A549 (cell line): ENCODE data around the gene NAA40. TPM values are rescaled to one million over a fixed set of nuclear protein-coding genes. Genes with fewer than 3 reads are reported as not detected.

Experiments used
- ATAC-seq, 2 experiments: fragments of 200-7000 bp in 1 of 2; fragments of >200 bp in 1 of 2; cut with Nextera tagmentation in 1 of 2; cut with Tn5 transposase in 1 of 2; 3 replicates each; pipeline versions ENCODE4 v1.8.0 to v1.9.1; 2018 to 2020; ENCODE audit warnings: mild to moderate bottlenecking in 1 of 2, moderate library complexity in 1 of 2
- CTCF ChIA-PET: fragments of 300-600 bp; sonication (Branson Sonifier 250); formaldehyde crosslinking; extraction: SDS; loops from one replicate; lab custom pipeline; 2021; ENCODE audit warnings: antibody characterized with exemption, inconsistent platforms; lab: Yijun Ruan, JAX
- POLR2A ChIA-PET: fragments of 350-600 bp; formaldehyde crosslinking; extraction: SDS; loops from one replicate; lab custom pipeline; 2021; ENCODE audit warnings: antibody characterized with exemption, inconsistent platforms; lab: Yijun Ruan, JAX
- DNase-seq, 2 experiments: peaks; one replicate each; pipeline versions ENCODE4 v3.0.0 to v3.0.0-alpha.2; 2011 to 2016; ENCODE audit warnings: low read depth in 1 of 2, low spot score in 1 of 2
- FAIRE-seq: peaks from 2 replicates; lab custom pipeline; 2011; peaks lifted over from hg19 to GRCh38; lab: Jason Lieb, UNC
- H3K27ac ChIP-seq, 2 experiments: fragments of >200 bp; sonication (Bioruptor Twin); formaldehyde crosslinking; 3 replicates each; pipeline ENCODE4 v1.5.1; 2016 to 2017
- H3K4me1 ChIP-seq: fragments of >200 bp; sonication (Bioruptor Twin); formaldehyde crosslinking; 3 replicates; pipeline ENCODE4 v1.6.1; 2016
- H3K4me2 ChIP-seq: fragments of >200 bp; sonication (Bioruptor Twin); formaldehyde crosslinking; 3 replicates; pipeline ENCODE4 v1.6.1; 2016
- H3K4me3 ChIP-seq: fragments of >200 bp; sonication (Bioruptor Twin); formaldehyde crosslinking; 3 replicates; pipeline ENCODE4 v1.5.1; 2016
- H3K9me3 ChIP-seq: fragments of >200 bp; sonication (Bioruptor Twin); formaldehyde crosslinking; 3 replicates; pipeline ENCODE4 v1.6.1; 2016
- CBX8 ChIP-seq: fragments of 200-600 bp; sonication (generic); IDR thresholded peaks from 2 replicates; pipeline ENCODE4 v1.6.1; 2016
- CEBPB ChIP-seq, 2 experiments: fragments of >200 bp in 1 of 2; sonication (Bioruptor Twin) in 1 of 2; formaldehyde crosslinking in 1 of 2; IDR thresholded peaks; 2 replicates each; pipeline ENCODE4 v1.6.1; 2012 to 2016
- ESRRA ChIP-seq: fragments of 150-350 bp; IDR thresholded peaks from 2 replicates; pipeline ENCODE4 v1.6.1; 2014; ENCODE audit warnings: mild to moderate bottlenecking, low read length, borderline replicate concordance
- GATA3 ChIP-seq: IDR thresholded peaks from 2 replicates; pipeline ENCODE4 v1.6.1; 2012; ENCODE audit warnings: borderline replicate concordance
- HOXB13 ChIP-seq: fragments of 250-450 bp; sonication (Bioruptor Pico); IDR thresholded peaks from 2 replicates; pipeline ENCODE4 v1.5.0; 2020; ENCODE audit warnings: low read depth, mild to moderate bottlenecking, moderate library complexity
- HOXB5 ChIP-seq: fragments of 250-450 bp; sonication (Bioruptor Pico); IDR thresholded peaks from 2 replicates; pipeline ENCODE4 v1.5.0; 2020; ENCODE audit warnings: mild to moderate bottlenecking, moderate library complexity
- KDM5A ChIP-seq: fragments of 200-600 bp; sonication (generic); IDR thresholded peaks from 2 replicates; pipeline ENCODE4 v1.6.1; 2016; ENCODE audit warnings: antibody characterized with exemption, mild to moderate bottlenecking
- MAFK ChIP-seq: fragments of 450-650 bp; IDR thresholded peaks from 2 replicates; pipeline ENCODE4 v1.6.1; 2014; ENCODE audit not compliant: partially characterized antibody
- MAZ ChIP-seq: fragments of 150-350 bp; IDR thresholded peaks from 2 replicates; pipeline ENCODE4 v1.6.1; 2014; ENCODE audit warnings: antibody characterized with exemption, low read depth, low read length, borderline replicate concordance
- MYC ChIP-seq: IDR thresholded peaks from 2 replicates; pipeline ENCODE4 v1.6.1; 2012; ENCODE audit warnings: mild to moderate bottlenecking, inconsistent platforms, low read length, improper control_type of control experiment, borderline replicate concordance
- NPAS2 ChIP-seq: fragments of 250-450 bp; sonication (Bioruptor Pico); IDR thresholded peaks from 2 replicates; pipeline ENCODE4 v1.8.0; 2022; ENCODE audit warnings: mild to moderate bottlenecking, moderate library complexity, borderline replicate concordance
- PHF8 ChIP-seq: fragments of 200-600 bp; sonication (generic); IDR thresholded peaks from 2 replicates; pipeline ENCODE4 v1.6.1; 2016; ENCODE audit warnings: low read depth, mild to moderate bottlenecking, antibody characterized with exemption, moderate library complexity, borderline replicate concordance
- POLR2A ChIP-seq: IDR thresholded peaks from 2 replicates; pipeline ENCODE4 v1.6.1; 2012; ENCODE audit warnings: mild to moderate bottlenecking, low read length
- RAD21 ChIP-seq, 2 experiments: fragments of >200 bp in 1 of 2; sonication (Bioruptor Twin) in 1 of 2; formaldehyde crosslinking in 1 of 2; IDR thresholded peaks in 1 of 2; conservative IDR thresholded peaks in 1 of 2; 2 replicates in 1 of 2; 3 replicates in 1 of 2; pipeline ENCODE4 v1.6.1; 2012 to 2018; ENCODE audit warnings: inconsistent platforms in 1 of 2
- RARB ChIP-seq: fragments of 250-450 bp; sonication (Bioruptor Pico); IDR thresholded peaks from 2 replicates; pipeline ENCODE4 v1.8.0; 2021; ENCODE audit warnings: mild to moderate bottlenecking, moderate library complexity
- RFX5 ChIP-seq: fragments of 450-650 bp; IDR thresholded peaks from 2 replicates; pipeline ENCODE4 v1.7.1; 2014; ENCODE audit warnings: antibody characterized with exemption, mild to moderate bottlenecking, moderate library complexity
- SMC3 ChIP-seq: fragments of >200 bp; sonication (Bioruptor Twin); formaldehyde crosslinking; IDR thresholded peaks from 3 replicates; pipeline ENCODE4 v1.6.1; 2018; ENCODE audit warnings: inconsistent platforms
- ZSCAN20 ChIP-seq: fragments of 250-450 bp; sonication (Bioruptor Pico); IDR thresholded peaks from 2 replicates; pipeline ENCODE4 v1.8.0; 2022; ENCODE audit warnings: mild to moderate bottlenecking, moderate library complexity
- WGBS: methylation state at CpG from one replicate; pipeline ENCODE4 v1.1.6; 2017; ENCODE audit errors: missing lambda C conversion rate; 5-methylcytosine and 5-hydroxymethylcytosine counted together
- polyA plus RNA-seq, 4 experiments: library from polyadenylated mRNA; depleted of rRNA in 3 of 4; stranded (reverse); fragments of >200 nt; fragmentation: RNase III in 1 of 4; extraction: RNeasy Plus Mini Kit Qiagen cat#74134 plus additional on column Dnase treatment in 1 of 4; gene quantifications; 2 replicates in 3 of 4; 3 replicates in 1 of 4; pipeline ENCODE4 v1.2.3, GENCODE V29; 2011 to 2017
- TF ChIP-seq, protein P1 (sequence below): fragments of 450-650 bp; IDR thresholded peaks from 2 replicates; pipeline ENCODE4 v1.6.1; 2014; ENCODE audit warnings: antibody characterized with exemption
- TF ChIP-seq, protein P2 (sequence below): IDR thresholded peaks from 2 replicates; pipeline ENCODE4 v1.6.1; 2012
- TF ChIP-seq, protein P3 (sequence below): IDR thresholded peaks from 2 replicates; pipeline ENCODE4 v1.6.1; 2012
- TF ChIP-seq, protein P4 (sequence below): fragments of >200 bp; sonication (Bioruptor Twin); formaldehyde crosslinking; IDR thresholded peaks from 3 replicates; pipeline ENCODE4 v1.6.1; 2016
- TF ChIP-seq, protein P5 (sequence below): fragments of >200 bp; sonication (Bioruptor Twin); formaldehyde crosslinking; IDR thresholded peaks from 2 replicates; pipeline ENCODE4 v1.6.1; 2016

NAA40 gene
- polyA plus RNA-seq, 2 of the 4 experiments (the other 2 are of a cell fraction): 21.9 to 32.0 TPM

DNA sequence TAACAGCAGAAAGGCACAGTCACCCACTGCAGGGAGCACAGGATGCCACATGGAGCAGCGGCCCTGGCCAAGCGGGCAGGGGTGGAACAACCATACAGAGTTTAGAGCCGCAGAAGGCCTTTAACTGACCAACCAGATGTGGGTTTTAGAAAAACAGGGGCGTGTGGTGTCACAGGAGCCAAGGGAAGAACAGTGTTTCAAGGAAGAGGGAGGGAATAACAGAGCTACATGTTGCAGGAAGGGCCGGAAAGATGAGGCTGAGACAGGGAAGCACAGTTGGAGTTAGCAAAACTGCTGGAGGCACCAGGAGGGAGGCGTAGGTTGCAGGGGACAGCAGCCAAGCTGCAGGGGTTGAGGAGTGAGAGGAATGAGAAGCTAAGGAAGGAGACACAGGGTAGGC is 7.8 kb upstream of the NAA40 start:
- Histone ChIP-seq H3K4me1 (no peaks in the 10 kb centered on the region), H3K9me3 (no peaks in the 10 kb centered on the region), H3K4me3 (no peak overlapping the region)
- 77% methylated on average over 6 of the region's 6 CpGs for WGBS
- DNase-seq (no peak), FAIRE-seq (no peak), ATAC-seq (peak in 1 of 2 experiments; percentile 44; a peak in 1 of 6 replicates)
- POLR2A ChIA-PET: no interaction called here
- CTCF ChIA-PET: interaction anchor here (0.8 to 7.5 kb wide), 6 partner anchors 11 to 95 kb away, joined by 3 to 61 read pairs (median 10); partner anchors contain the start of gene MARK2
- TF ChIP-seq PHF8 (no peak), KDM5A (no peak), MAZ (no peak), ZSCAN20 (CRISPR knock-in tag) (no peak), RARB (CRISPR knock-in tag) (no peak), HOXB13 (CRISPR knock-in tag) (no peak), NPAS2 (CRISPR knock-in tag) (no peak), RFX5 (no peak), HOXB5 (CRISPR knock-in tag) (no peak), RAD21 (conservative IDR thresholded peaks at IDR 0.05 in 1 of 2, IDR thresholded peaks at IDR 0.05 in 1 of 2) (no peak)
- TF ChIP-seq, protein P1, sequence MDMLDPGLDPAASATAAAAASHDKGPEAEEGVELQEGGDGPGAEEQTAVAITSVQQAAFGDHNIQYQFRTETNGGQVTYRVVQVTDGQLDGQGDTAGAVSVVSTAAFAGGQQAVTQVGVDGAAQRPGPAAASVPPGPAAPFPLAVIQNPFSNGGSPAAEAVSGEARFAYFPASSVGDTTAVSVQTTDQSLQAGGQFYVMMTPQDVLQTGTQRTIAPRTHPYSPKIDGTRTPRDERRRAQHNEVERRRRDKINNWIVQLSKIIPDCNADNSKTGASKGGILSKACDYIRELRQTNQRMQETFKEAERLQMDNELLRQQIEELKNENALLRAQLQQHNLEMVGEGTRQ: no peak
- TF ChIP-seq, protein P2, sequence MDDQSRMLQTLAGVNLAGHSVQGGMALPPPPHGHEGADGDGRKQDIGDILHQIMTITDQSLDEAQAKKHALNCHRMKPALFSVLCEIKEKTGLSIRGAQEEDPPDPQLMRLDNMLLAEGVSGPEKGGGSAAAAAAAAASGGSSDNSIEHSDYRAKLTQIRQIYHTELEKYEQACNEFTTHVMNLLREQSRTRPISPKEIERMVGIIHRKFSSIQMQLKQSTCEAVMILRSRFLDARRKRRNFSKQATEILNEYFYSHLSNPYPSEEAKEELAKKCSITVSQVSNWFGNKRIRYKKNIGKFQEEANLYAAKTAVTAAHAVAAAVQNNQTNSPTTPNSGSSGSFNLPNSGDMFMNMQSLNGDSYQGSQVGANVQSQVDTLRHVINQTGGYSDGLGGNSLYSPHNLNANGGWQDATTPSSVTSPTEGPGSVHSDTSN: no peak
- TF ChIP-seq, protein P3, sequence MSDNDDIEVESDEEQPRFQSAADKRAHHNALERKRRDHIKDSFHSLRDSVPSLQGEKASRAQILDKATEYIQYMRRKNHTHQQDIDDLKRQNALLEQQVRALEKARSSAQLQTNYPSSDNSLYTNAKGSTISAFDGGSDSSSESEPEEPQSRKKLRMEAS: no peak
- TF ChIP-seq, protein P4, sequence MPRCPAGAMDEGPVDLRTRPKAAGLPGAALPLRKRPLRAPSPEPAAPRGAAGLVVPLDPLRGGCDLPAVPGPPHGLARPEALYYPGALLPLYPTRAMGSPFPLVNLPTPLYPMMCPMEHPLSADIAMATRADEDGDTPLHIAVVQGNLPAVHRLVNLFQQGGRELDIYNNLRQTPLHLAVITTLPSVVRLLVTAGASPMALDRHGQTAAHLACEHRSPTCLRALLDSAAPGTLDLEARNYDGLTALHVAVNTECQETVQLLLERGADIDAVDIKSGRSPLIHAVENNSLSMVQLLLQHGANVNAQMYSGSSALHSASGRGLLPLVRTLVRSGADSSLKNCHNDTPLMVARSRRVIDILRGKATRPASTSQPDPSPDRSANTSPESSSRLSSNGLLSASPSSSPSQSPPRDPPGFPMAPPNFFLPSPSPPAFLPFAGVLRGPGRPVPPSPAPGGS: no peak
- TF ChIP-seq, all 56 proteins: peak for 0
- Histone ChIP-seq H3K4me2 (no peak overlapping the region), H3K27ac (no peak overlapping the region)

- H3K9me3 ChIP-seq: no peaks in the 10 kb centered on the region
- ChIA-PET CTCF (interaction anchor here (0.8 to 7.5 kb wide), 6 partner anchors 12 to 95 kb away, joined by 3 to 61 read pairs (median 10); partner anchors contain the start of gene MARK2), POLR2A (no interaction called here)
- H3K4me2 ChIP-seq: no peak overlapping the region
- 81% methylated on average over 12 of the region's 12 CpGs for WGBS
- ATAC-seq: no peak
- FAIRE-seq: no peak
- H3K4me1 ChIP-seq: no peaks in the 10 kb centered on the region
- no peak for DNase-seq
- TF ChIP-seq, protein P3: no peak
- TF ChIP-seq GATA3 (no peak), MAFK (no peak), MYC (no peak), CEBPB (IDR thresholded peaks at IDR 0.05) (no peak), CBX8 (no peak), POLR2A (no peak)
- TF ChIP-seq, protein P5, sequence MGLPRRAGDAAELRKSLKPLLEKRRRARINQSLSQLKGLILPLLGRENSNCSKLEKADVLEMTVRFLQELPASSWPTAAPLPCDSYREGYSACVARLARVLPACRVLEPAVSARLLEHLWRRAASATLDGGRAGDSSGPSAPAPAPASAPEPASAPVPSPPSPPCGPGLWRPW: no peak
- H3K27ac ChIP-seq: no peak overlapping the region
- H3K4me3 ChIP-seq: no peak overlapping the region
Measured at GRCh38 chr11:63931876-63932275, 6.9 kb upstream of the NAA40 start.

DNA sequence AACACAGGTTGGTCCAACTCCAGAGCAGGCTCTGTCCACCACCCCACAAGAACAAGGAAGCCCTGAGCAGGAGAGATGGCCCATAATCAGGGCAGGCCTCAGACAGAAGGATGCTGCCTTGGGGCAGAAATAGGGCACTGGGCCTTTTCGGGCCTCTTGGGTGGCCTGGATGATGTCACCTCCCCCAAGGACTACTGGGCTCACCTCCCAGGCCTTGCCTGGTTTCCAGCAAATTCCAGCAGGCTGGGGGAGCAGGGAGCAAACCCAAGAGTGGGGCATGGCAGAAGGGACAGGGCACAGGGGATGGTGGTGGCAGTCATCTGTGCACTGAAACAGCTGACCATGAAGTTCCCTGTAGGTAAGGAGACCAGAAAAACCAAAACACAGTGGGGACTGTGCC is 5.3 kb upstream of the NAA40 start:
- H3K27ac ChIP-seq: 0 out of 6 replicates have a peak overlapping the region, but pooled peaks of 1 of the 2 experiments have one; percentile 25
- ChIA-PET CTCF (interaction anchor here (2.4 to 7.5 kb wide), 3 partner anchors 12 to 97 kb away, joined by 14 to 61 read pairs (median 20); partner anchors contain the start of gene MARK2), POLR2A (no interaction called here)
- H3K4me2 ChIP-seq: no peak overlapping the region
- DNase-seq (no peak), ATAC-seq (no peak), FAIRE-seq (no peak)
- H3K4me3 ChIP-seq: no peak overlapping the region
- H3K9me3 ChIP-seq: no peaks in the 10 kb centered on the region
- TF ChIP-seq, protein P1: no peak
- no peak for TF ChIP-seq ESRRA
- TF ChIP-seq KDM5A: no peak
- no peak for TF ChIP-seq SMC3
- H3K4me1 ChIP-seq: peaks cover 5% of the 10 kb centered on the region
- 50% methylated on average over 1 of the region's 1 CpG for WGBS
